ENCODE measurements around the gene RASSF3.

Gene RASSF3

DNA sequence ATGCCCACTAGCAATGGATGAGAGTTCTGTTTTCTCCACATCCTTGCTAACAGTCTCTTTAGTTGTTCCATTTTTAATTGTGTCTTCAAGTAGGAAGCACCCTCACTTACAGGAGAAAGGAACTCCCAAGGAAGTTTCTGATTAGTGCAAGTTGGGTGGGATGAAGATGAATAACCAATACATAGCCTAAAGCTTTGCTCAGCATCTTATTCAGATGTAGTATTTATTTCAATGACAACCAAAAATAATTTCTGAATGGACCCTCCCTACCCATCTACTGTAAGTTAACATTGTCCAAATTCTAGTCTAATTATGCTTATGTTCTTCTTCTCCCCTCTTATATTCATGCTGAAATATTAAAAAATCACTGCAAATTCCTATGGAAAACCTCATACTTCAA lies 36.0 kb downstream of the RASSF3 start:
- no peaks in the 10 kb centered on the region for H3K36me3 ChIP-seq (ENCODE audit: insufficient read depth, low read length)
- no peak for ATAC-seq (ENCODE audit: insufficient read depth, low read depth)
- peaks cover 64% of the 10 kb centered on the region for H3K79me2 ChIP-seq (ENCODE audit: insufficient read depth, low read length)
- TF ChIP-seq, protein P1, sequence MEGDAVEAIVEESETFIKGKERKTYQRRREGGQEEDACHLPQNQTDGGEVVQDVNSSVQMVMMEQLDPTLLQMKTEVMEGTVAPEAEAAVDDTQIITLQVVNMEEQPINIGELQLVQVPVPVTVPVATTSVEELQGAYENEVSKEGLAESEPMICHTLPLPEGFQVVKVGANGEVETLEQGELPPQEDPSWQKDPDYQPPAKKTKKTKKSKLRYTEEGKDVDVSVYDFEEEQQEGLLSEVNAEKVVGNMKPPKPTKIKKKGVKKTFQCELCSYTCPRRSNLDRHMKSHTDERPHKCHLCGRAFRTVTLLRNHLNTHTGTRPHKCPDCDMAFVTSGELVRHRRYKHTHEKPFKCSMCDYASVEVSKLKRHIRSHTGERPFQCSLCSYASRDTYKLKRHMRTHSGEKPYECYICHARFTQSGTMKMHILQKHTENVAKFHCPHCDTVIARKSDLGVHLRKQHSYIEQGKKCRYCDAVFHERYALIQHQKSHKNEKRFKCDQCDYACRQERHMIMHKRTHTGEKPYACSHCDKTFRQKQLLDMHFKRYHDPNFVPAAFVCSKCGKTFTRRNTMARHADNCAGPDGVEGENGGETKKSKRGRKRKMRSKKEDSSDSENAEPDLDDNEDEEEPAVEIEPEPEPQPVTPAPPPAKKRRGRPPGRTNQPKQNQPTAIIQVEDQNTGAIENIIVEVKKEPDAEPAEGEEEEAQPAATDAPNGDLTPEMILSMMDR (IDR thresholded peaks at IDR 0.05; ENCODE audit: borderline replicate concordance, extremely low read depth, low read length, poor library complexity, severe bottlenecking): no peak
- TF ChIP-seq EZH2 (IDR thresholded peaks at IDR 0.05; ENCODE audit: borderline replicate concordance, low read depth, low read length, severe bottlenecking): no peak
- H3K27ac ChIP-seq (ENCODE audit: low read length): no peak overlapping the region
- no peak for DNase-seq
- H3K9ac ChIP-seq (ENCODE audit: low read depth, low read length): no peak overlapping the region
- H3K4me3 ChIP-seq (ENCODE audit: low read depth in 1 of 2, low read length in 2 of 2): no peak overlapping the region
- H3K9me3 ChIP-seq (ENCODE audit: insufficient read depth, low read length, severe bottlenecking): no peaks in the 10 kb centered on the region
- no peaks in the 10 kb centered on the region for H3K4me1 ChIP-seq (ENCODE audit: insufficient read depth, low read length)
- H3K4me2 ChIP-seq (ENCODE audit: insufficient read depth, low read length): no peak overlapping the region
- H3K27me3 ChIP-seq (ENCODE audit: insufficient read depth, low read length, poor library complexity): no peaks in the 10 kb centered on the region
- no peak overlapping the region for H2AFZ ChIP-seq (ENCODE audit: low read depth, low read length)
- peaks cover 16% of the 10 kb centered on the region; the same call in 1 of the 2 replicates for H4K20me1 ChIP-seq (ENCODE audit: insufficient read depth, low read length)

DNA sequence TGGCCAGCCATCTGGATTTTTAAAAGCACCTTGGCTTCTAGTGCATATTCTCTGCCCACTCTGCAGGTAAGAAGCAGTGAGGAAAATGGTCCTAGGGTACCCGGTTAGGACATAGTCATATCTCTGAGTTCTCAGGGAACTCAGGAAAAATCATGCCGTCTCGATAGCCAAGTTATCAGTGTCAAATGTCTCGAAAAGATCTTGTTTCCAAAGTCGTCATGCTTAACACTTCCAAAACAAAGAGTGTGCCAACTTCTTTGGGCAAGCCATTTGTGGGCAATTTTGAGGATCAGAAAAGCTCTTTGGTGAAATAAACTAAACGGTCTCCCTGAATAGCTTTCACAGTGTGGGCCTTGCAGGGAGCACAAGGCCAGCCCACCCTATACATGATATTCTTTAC lies 39.2 kb downstream of the RASSF3 start:
- Histone ChIP-seq H3K79me2 (ENCODE audit: insufficient read depth, low read length) (peaks cover 77% of the 10 kb centered on the region), H3K36me3 (ENCODE audit: insufficient read depth, low read length) (no peaks in the 10 kb centered on the region), H3K27me3 (ENCODE audit: insufficient read depth, low read length, poor library complexity) (no peaks in the 10 kb centered on the region), H3K9ac (ENCODE audit: low read depth, low read length) (no peak overlapping the region), H3K4me3 (ENCODE audit: low read depth in 1 of 2, low read length in 2 of 2) (no peak overlapping the region), H3K27ac (ENCODE audit: low read length) (no peak overlapping the region), H3K4me1 (ENCODE audit: insufficient read depth, low read length) (no peaks in the 10 kb centered on the region), H4K20me1 (ENCODE audit: insufficient read depth, low read length) (peaks cover 26% of the 10 kb centered on the region), H2AFZ (ENCODE audit: low read depth, low read length) (no peak overlapping the region), H3K9me3 (ENCODE audit: insufficient read depth, low read length, severe bottlenecking) (no peaks in the 10 kb centered on the region), H3K4me2 (ENCODE audit: insufficient read depth, low read length) (no peak overlapping the region)
- TF ChIP-seq EZH2 (IDR thresholded peaks at IDR 0.05; ENCODE audit: borderline replicate concordance, low read depth, low read length, severe bottlenecking): no peak
- TF ChIP-seq, protein P1 (IDR thresholded peaks at IDR 0.05; ENCODE audit: borderline replicate concordance, extremely low read depth, low read length, poor library complexity, severe bottlenecking): no peak
- no peak for DNase-seq
- ATAC-seq (ENCODE audit: insufficient read depth, low read depth): no peak

DNA sequence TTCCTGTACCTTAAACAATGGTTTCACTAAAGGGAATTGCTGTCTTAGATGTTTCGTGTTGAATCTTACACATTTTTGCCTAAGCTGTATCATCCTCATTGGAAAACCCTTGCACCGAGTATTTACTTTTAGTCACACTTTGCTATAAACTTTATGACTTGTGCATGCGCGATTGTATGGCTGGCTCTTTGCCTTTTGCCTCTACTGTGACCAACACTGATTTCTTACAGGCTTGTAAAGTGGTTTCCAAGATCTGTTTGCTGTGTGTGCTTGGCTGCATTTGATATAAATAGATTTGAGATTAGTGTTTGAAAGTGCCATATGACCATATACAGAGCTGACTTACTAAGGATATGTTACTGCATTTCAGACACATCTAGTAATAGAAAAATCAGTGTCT lies 40.5 kb downstream of the RASSF3 start:
- no peaks in the 10 kb centered on the region for H3K9me3 ChIP-seq (ENCODE audit: insufficient read depth, low read length, severe bottlenecking)
- ATAC-seq (ENCODE audit: insufficient read depth, low read depth) (no peak), DNase-seq (no peak)
- TF ChIP-seq, protein P1 (IDR thresholded peaks at IDR 0.05; ENCODE audit: borderline replicate concordance, extremely low read depth, low read length, poor library complexity, severe bottlenecking): no peak
- no peak for TF ChIP-seq EZH2 (IDR thresholded peaks at IDR 0.05; ENCODE audit: borderline replicate concordance, low read depth, low read length, severe bottlenecking)
- no peaks in the 10 kb centered on the region for H3K27me3 ChIP-seq (ENCODE audit: insufficient read depth, low read length, poor library complexity)
- H3K79me2 ChIP-seq (ENCODE audit: insufficient read depth, low read length): peaks cover 72% of the 10 kb centered on the region
- H3K4me2 ChIP-seq (ENCODE audit: insufficient read depth, low read length): no peak overlapping the region
- H4K20me1 ChIP-seq (ENCODE audit: insufficient read depth, low read length): peaks cover 25% of the 10 kb centered on the region
- no peaks in the 10 kb centered on the region for H3K4me1 ChIP-seq (ENCODE audit: insufficient read depth, low read length)
- H3K36me3 ChIP-seq (ENCODE audit: insufficient read depth, low read length): no peaks in the 10 kb centered on the region
- no peak overlapping the region for H3K27ac ChIP-seq (ENCODE audit: low read length)
- H3K9ac ChIP-seq (ENCODE audit: low read depth, low read length): no peak overlapping the region
- no peak overlapping the region for H2AFZ ChIP-seq (ENCODE audit: low read depth, low read length)
- H3K4me3 ChIP-seq (ENCODE audit: low read depth in 1 of 2, low read length in 2 of 2): no peak overlapping the region

DNA sequence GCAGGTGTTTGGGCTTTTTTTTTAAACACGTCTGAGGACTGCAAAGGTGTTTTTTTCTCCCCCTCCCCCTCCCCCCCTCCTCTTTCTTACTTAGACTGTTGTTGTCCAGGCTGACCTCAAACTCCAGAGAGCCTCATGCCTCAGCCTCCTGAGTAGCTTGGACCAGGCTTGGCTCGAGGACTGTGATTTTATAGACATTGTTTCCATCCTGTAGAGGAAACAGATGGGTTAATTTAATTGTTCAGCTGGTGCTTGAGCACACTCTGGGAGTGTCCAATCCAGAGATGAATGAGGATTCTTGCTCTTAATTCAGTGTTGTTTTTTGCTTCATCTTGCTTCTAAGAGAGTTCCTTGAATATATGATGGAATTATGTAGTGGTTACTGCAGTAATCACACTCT lies 42.1 kb downstream of the RASSF3 start:
- Histone ChIP-seq H3K9me3 (ENCODE audit: insufficient read depth, low read length, severe bottlenecking) (no peaks in the 10 kb centered on the region), H3K4me2 (ENCODE audit: insufficient read depth, low read length) (no peak overlapping the region), H4K20me1 (ENCODE audit: insufficient read depth, low read length) (peaks cover 19% of the 10 kb centered on the region), H3K9ac (ENCODE audit: low read depth, low read length) (no peak overlapping the region), H2AFZ (ENCODE audit: low read depth, low read length) (no peak overlapping the region), H3K79me2 (ENCODE audit: insufficient read depth, low read length) (peaks cover 72% of the 10 kb centered on the region), H3K4me3 (ENCODE audit: low read depth in 1 of 2, low read length in 2 of 2) (no peak overlapping the region), H3K4me1 (ENCODE audit: insufficient read depth, low read length) (no peaks in the 10 kb centered on the region), H3K36me3 (ENCODE audit: insufficient read depth, low read length) (0 out of 2 replicates have a peak, but pooled peaks cover under 1% of the 10 kb centered on the region), H3K27me3 (ENCODE audit: insufficient read depth, low read length, poor library complexity) (no peaks in the 10 kb centered on the region), H3K27ac (ENCODE audit: low read length) (no peak overlapping the region)
- no peak for ATAC-seq (ENCODE audit: insufficient read depth, low read depth)
- DNase-seq: no peak
- TF ChIP-seq, protein P1 (IDR thresholded peaks at IDR 0.05; ENCODE audit: borderline replicate concordance, extremely low read depth, low read length, poor library complexity, severe bottlenecking): no peak
- no peak for TF ChIP-seq EZH2 (IDR thresholded peaks at IDR 0.05; ENCODE audit: borderline replicate concordance, low read depth, low read length, severe bottlenecking)

Measured in DND-41 (cell line).